GM12878 (cell line): Measurements from ENCODE around the gene ASIC3. TPM values are rescaled to one million over a fixed set of nuclear protein-coding genes. Genes with fewer than 3 reads are reported as not detected.

Source experiments
- ATAC-seq: fragments of 200-7000 bp; cut with Tn5 transposase; 3 replicates; pipeline ENCODE4 v1.9.1; 2020; ENCODE audit warnings: mild to moderate bottlenecking, moderate library complexity
- BruUV-seq: library from RNA; stranded (reverse); fragments of 400-500 nt; replicated peaks from 2 replicates; lab custom pipeline; 2021; lab: Mats Ljungman, UMichigan
- CTCF ChIA-PET: fragments of 300-600 bp; sonication (Branson Sonifier 250); formaldehyde crosslinking; extraction: SDS; loops from one replicate; lab custom pipeline; 2021; ENCODE audit warnings: inconsistent platforms; lab: Yijun Ruan, JAX
- POLR2A ChIA-PET: fragments of 350-600 bp; formaldehyde crosslinking; extraction: SDS; loops from one replicate; lab custom pipeline; 2021; ENCODE audit warnings: inconsistent platforms; lab: Charles Lee
- RAD21 ChIA-PET: fragments of 300-600 bp; sonication (Branson Sonifier 250); formaldehyde crosslinking; loops from one replicate; lab custom pipeline; 2023; ENCODE audit warnings: antibody characterized with exemption; ENCODE audit not compliant: unreplicated experiment; lab: Charles Lee
- SMC1A ChIA-PET: fragments of 300-600 bp; sonication (Branson Sonifier 250); formaldehyde crosslinking; loops from one replicate; lab custom pipeline; 2023; ENCODE audit not compliant: unreplicated experiment, uncharacterized antibody; lab: Charles Lee
- DNase-seq: peaks from one replicate; pipeline ENCODE4 v3.0.0-alpha.2; 2011; ENCODE audit warnings: low read depth, low spot score
- FAIRE-seq: peaks from 3 replicates; lab custom pipeline; 2011; peaks lifted over from hg19 to GRCh38; lab: Jason Lieb, UNC
- H2AFZ ChIP-seq: 2 replicates; pipeline ENCODE4 v1.6.0; 2011; ENCODE audit warnings: low read depth, low read length, control low read depth; ENCODE audit not compliant: control insufficient read depth
- H3K27ac ChIP-seq: 2 replicates; pipeline ENCODE4 v1.5.1; 2011; ENCODE audit warnings: control low read depth; ENCODE audit not compliant: control insufficient read depth, insufficient read depth
- H3K27me3 ChIP-seq, 2 experiments: replicated peaks in 1 of 2; 2 replicates each; pipeline versions ENCODE4 v1.6.0 to v1.6.1; 2011; ENCODE audit warnings: low read length in 1 of 2; ENCODE audit not compliant: control insufficient read depth in 2 of 2, insufficient read depth in 2 of 2
- H3K36me3 ChIP-seq, 2 experiments: 2 replicates each; pipeline ENCODE4 v1.5.1; 2011; ENCODE audit warnings: low read length in 1 of 2; ENCODE audit not compliant: control insufficient read depth in 2 of 2, insufficient read depth in 2 of 2
- H3K4me1 ChIP-seq: 2 replicates; pipeline ENCODE4 v1.6.1; 2011; ENCODE audit warnings: mild to moderate bottlenecking, low read length, moderate library complexity, mixed read lengths; ENCODE audit not compliant: control insufficient read depth, insufficient read depth
- H3K4me2 ChIP-seq: 2 replicates; pipeline ENCODE4 v1.6.0; 2011; ENCODE audit warnings: control low read depth; ENCODE audit not compliant: control insufficient read depth, insufficient read depth
- H3K4me3 ChIP-seq: fragments of 200-600 bp; sonication (generic); 2 replicates; pipeline ENCODE4 v1.5.1; 2016
- H3K79me2 ChIP-seq: 2 replicates; pipeline ENCODE4 v1.6.0; 2011; ENCODE audit warnings: low read length; ENCODE audit not compliant: control insufficient read depth, insufficient read depth
- H3K9ac ChIP-seq: 2 replicates; pipeline ENCODE4 v1.8.0; 2011; ENCODE audit warnings: low read length, control low read depth, mixed read lengths; ENCODE audit not compliant: control insufficient read depth, insufficient read depth
- H3K9me3 ChIP-seq: replicated peaks from 3 replicates; pipeline ENCODE4 v1.5.1; 2011; ENCODE audit warnings: mild to moderate bottlenecking, low read length; ENCODE audit not compliant: control insufficient read depth, insufficient read depth
- H4K20me1 ChIP-seq: 2 replicates; pipeline ENCODE4 v1.6.0; 2011; ENCODE audit not compliant: control insufficient read depth, insufficient read depth
- BMI1 ChIP-seq: fragments of 450-650 bp; IDR thresholded peaks from 2 replicates; pipeline ENCODE4 v1.6.1; 2016; ENCODE audit warnings: mild to moderate bottlenecking, moderate library complexity, borderline replicate concordance
- BRCA1 ChIP-seq: IDR thresholded peaks from 2 replicates; pipeline ENCODE4 v1.6.1; 2011; ENCODE audit warnings: low read depth, low read length, improper control_type of control experiment
- CBX3 ChIP-seq: fragments of 200-600 bp; sonication (generic); IDR thresholded peaks from 2 replicates; pipeline ENCODE4 v1.6.1; 2016; ENCODE audit warnings: low read depth, borderline replicate concordance
- GABPA ChIP-seq: IDR thresholded peaks from 2 replicates; pipeline ENCODE4 v1.6.1; 2014; ENCODE audit warnings: antibody characterized with exemption, low read depth, mild to moderate bottlenecking, inconsistent platforms
- HDAC2 ChIP-seq: fragments of 200-600 bp; sonication (generic); IDR thresholded peaks from 2 replicates; pipeline ENCODE4 v1.6.1; 2017
- HSF1 ChIP-seq: fragments of 150-350 bp; IDR thresholded peaks from 2 replicates; pipeline ENCODE4 v1.6.1; 2014; ENCODE audit warnings: mild to moderate bottlenecking, low read depth, low read length
- JUND ChIP-seq: IDR thresholded peaks from 2 replicates; pipeline ENCODE4 v1.6.1; 2012; ENCODE audit warnings: low read depth, mild to moderate bottlenecking, low read length, improper control_type of control experiment, moderate library complexity
- KDM1A ChIP-seq: fragments of 200-600 bp; sonication (generic); IDR thresholded peaks from 2 replicates; pipeline ENCODE4 v1.6.1; 2016; ENCODE audit warnings: borderline replicate concordance
- RAD51 ChIP-seq: fragments of 450-650 bp; IDR thresholded peaks from 2 replicates; pipeline ENCODE4 v1.6.1; 2016; ENCODE audit warnings: moderate library complexity, mild to moderate bottlenecking, inconsistent platforms
- SREBF2 ChIP-seq: IDR thresholded peaks from 2 replicates; pipeline ENCODE4 v1.6.1; 2012; ENCODE audit warnings: mild to moderate bottlenecking, low read length
- SRF ChIP-seq, 2 experiments: IDR thresholded peaks; 2 replicates each; pipeline ENCODE4 v1.6.1; 2011; ENCODE audit warnings: low read depth in 2 of 2, low read length in 2 of 2, mild to moderate bottlenecking in 1 of 2, moderate library complexity in 1 of 2
- ZBED1 ChIP-seq: IDR thresholded peaks from 2 replicates; pipeline ENCODE4 v1.6.1; 2016; ENCODE audit warnings: borderline replicate concordance
- ZBTB11 ChIP-seq: fragments of 450-650 bp; formaldehyde crosslinking; IDR thresholded peaks from 2 replicates; pipeline ENCODE4 v1.5.0; 2022; ENCODE audit warnings: mild to moderate bottlenecking, missing genetic modification characterization
- WGBS: methylation state at CpG from one replicate; pipeline ENCODE4 v1.1.6; 2016; ENCODE audit warnings: low lambda C conversion rate; ENCODE audit not compliant: insufficient replicate concordance, insufficient coverage; ENCODE audit errors: missing lambda C conversion rate; 5-methylcytosine and 5-hydroxymethylcytosine counted together
- in situ Hi-C: fragments of 300-500 bp; cut with MboI; formaldehyde crosslinking; loops from 9 replicates; pipeline ENCODE4 v1.14.3; 2018; ENCODE audit warnings: mixed read lengths
- intact Hi-C: fragments of 100-400 bp; cut with micrococcal nuclease; formaldehyde crosslinking; loops from one replicate; pipeline ENCODE4 v1.14.2; 2022; ENCODE audit not compliant: unreplicated experiment
- polyA plus RNA-seq, 11 experiments: library from polyadenylated mRNA; depleted of rRNA in 4 of 11; unstranded in 6 of 11; stranded (reverse) in 5 of 11; fragments of >200 nt; fragmentation: Nextera tagmentation in 4 of 11; fragmentation: Illumina TruSeq in 1 of 11; extraction: Ambion mirVana in 4 of 11; extraction: Trizol in 1 of 11; gene quantifications; 1 replicate in 1 of 11; 2 replicates in 10 of 11; pipeline versions ENCODE4 v1.2.1 to v1.2.3, GENCODE V29; 2011 to 2016; ENCODE audit warnings: inconsistent platforms in 2 of 11, missing spikeins in 2 of 11, low read depth in 1 of 11
- total RNA-seq, 4 experiments: library from RNA; depleted of rRNA in 3 of 4; stranded (reverse); fragments of >200 nt in 3 of 4; fragmentation: Illumina TruSeq in 1 of 4; extraction: Trizol in 1 of 4; gene quantifications; 2 replicates each; pipeline versions ENCODE4 v1.2.1 to v1.2.3, GENCODE V29; 2013 to 2021
- TF ChIP-seq, protein P1 (sequence below): IDR thresholded peaks from 2 replicates; pipeline ENCODE4 v1.6.1; 2012; ENCODE audit warnings: low read depth, low read length, improper control_type of control experiment

The ASIC3 gene
- total and polyA plus RNA-seq, 10 of the 15 experiments (the other 5 are each of a cell fraction or from before 2014, with no cell fraction given) = 0.07 to 1.0 (median 0.44) TPM; not detected in 4

GRCh38 chr7:151035902-151036301, 12.4 kb upstream of the ASIC3 start:
- ChIA-PET RAD21 (no interaction called here), SMC1A (no interaction called here), POLR2A (no interaction called here), CTCF (no interaction called here)
- H4K20me1 ChIP-seq = no peaks in the 10 kb centered on the region
- WGBS = 87% methylated on average over 17 of the region's 17 CpGs
- DNase-seq (no peak), ATAC-seq (no peak), FAIRE-seq (no peak)
- intact Hi-C loops = no loop called here
- no peak overlapping the region for H3K4me3 ChIP-seq
- no peaks in the 10 kb centered on the region; the same call in 1 of the 2 replicates for H3K4me1 ChIP-seq
- H3K27ac ChIP-seq = no peak overlapping the region
- no peaks in the 10 kb centered on the region for H3K27me3 ChIP-seq
- BruUV-seq = no TSS peak
- no peak overlapping the region for H3K4me2 ChIP-seq
- H3K9me3 ChIP-seq = no peaks in the 10 kb centered on the region
- TF ChIP-seq GABPA = no peak
- no peak for TF ChIP-seq SRF (IDR thresholded peaks at IDR 0.05; ENCODE audit: low read depth in 2 of 2, low read length in 2 of 2)
- no peak for TF ChIP-seq BMI1
- TF ChIP-seq, protein P1, sequence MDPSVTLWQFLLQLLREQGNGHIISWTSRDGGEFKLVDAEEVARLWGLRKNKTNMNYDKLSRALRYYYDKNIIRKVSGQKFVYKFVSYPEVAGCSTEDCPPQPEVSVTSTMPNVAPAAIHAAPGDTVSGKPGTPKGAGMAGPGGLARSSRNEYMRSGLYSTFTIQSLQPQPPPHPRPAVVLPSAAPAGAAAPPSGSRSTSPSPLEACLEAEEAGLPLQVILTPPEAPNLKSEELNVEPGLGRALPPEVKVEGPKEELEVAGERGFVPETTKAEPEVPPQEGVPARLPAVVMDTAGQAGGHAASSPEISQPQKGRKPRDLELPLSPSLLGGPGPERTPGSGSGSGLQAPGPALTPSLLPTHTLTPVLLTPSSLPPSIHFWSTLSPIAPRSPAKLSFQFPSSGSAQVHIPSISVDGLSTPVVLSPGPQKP = no peak
- TF ChIP-seq BRCA1 = no peak
- TF ChIP-seq RAD51 = no peak
- TF ChIP-seq SREBF2 = no peak
- TF ChIP-seq KDM1A = no peak
- no peak for TF ChIP-seq JUND
- TF ChIP-seq ZBED1 = no peak
- TF ChIP-seq HDAC2 = no peak
- no peak for TF ChIP-seq CBX3
- no peak for TF ChIP-seq HSF1
- TF ChIP-seq ZBTB11 (CRISPR knock-in tag) = no peak
- no peak overlapping the region for H3K9ac ChIP-seq
- no peak overlapping the region for H2AFZ ChIP-seq
- H3K79me2 ChIP-seq = no peaks in the 10 kb centered on the region
- H3K36me3 ChIP-seq = peaks cover 0 to 3% of the 10 kb centered on the region in 2 experiments; a peak in 1 of 4 replicates
- in situ Hi-C loops = no loop called here
